Measurements from ENCODE around the gene ZNF366.

The ZNF366 gene

DNA sequence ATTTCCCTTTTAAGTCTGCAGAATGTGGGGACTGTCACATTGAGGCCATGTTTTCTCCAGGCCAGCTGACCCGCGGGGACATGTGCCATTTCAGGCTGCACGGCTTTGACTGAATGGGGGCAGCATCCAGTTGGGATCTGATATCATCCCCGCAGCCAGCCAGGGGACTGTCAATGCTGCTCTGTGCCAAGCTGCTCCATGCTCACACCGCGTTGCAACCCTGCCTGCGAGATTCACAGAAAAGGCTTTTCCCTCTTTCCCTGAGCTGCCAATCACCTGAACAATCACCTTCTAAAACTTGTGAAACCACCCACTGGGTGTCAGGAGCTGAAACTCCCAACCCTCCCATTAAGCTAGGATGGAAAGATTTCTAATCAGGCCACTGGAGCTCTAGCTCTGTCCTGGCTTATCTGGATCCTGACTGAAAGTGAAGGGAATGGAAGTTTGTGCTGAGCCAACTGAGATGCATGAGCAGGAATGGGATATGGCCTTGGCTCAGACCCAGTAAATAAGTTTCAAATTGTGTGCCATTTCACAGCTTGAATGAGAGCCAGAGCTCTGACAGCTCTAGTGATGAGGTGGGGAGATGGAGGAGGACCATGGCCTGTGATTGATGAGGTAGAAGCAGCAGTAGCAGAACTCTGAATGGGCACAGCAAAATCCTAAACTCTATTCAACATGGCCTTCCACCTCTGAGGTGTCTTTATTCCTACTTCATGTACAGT, 34.5 kb upstream of the ZNF366 start:
- DNase-seq (ENCODE audit: insufficient read length, low spot score) (no peak), FAIRE-seq (no peak)
- TF ChIP-seq PAX5 (IDR thresholded peaks at IDR 0.05; ENCODE audit: insufficient read depth, low read length, severe bottlenecking): no peak
- TF ChIP-seq POLR2A (IDR thresholded peaks at IDR 0.05; ENCODE audit: low read depth, low read length): no peak
- TF ChIP-seq TAF1 (IDR thresholded peaks at IDR 0.05; ENCODE audit: low read depth, low read length): no peak
- TF ChIP-seq POU2F2 (IDR thresholded peaks at IDR 0.05; ENCODE audit: low read depth, low read length): no peak
- TF ChIP-seq POLR2AphosphoS5 (IDR thresholded peaks at IDR 0.05; ENCODE audit: low read depth, low read length): no peak
- no peak for TF ChIP-seq SPI1 (IDR thresholded peaks at IDR 0.05; ENCODE audit: low read depth, low read length)

DNA sequence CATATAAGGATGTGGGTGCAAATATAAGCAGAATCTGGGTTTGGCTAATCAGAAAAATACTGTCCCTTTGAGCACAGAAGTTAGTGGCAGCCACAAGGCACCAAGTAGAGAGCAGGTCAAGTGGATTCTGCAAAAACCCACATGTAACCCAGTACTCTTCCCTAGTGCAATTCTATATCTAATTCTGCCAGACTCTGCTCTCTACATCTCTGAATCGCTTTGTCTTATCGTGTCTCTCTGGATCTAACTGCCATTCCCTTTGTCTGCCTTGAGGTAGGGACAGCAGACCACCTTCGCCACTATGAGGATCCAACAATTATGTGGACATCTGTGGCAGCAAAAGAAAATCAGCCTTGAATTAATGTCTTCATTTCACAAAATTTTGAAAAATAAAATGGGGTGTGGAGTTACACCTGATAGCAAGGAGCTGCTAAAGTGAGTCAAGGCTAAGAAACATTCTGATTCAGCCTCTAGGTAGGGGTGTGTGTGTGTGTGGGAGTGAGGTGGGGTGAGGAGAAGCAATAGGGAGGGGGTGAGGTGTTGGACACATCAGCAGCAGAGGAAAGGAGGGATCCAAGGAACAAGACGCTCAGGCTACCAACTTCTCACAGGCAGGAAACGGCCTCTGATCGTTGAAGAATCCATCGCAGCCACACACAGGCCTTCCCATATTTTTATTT, 33.7 kb upstream of the ZNF366 start:
- TF ChIP-seq POLR2A (IDR thresholded peaks at IDR 0.05; ENCODE audit: low read depth, low read length): no peak
- no peak for TF ChIP-seq PAX5 (IDR thresholded peaks at IDR 0.05; ENCODE audit: insufficient read depth, low read length, severe bottlenecking)
- no peak for TF ChIP-seq TAF1 (IDR thresholded peaks at IDR 0.05; ENCODE audit: low read depth, low read length)
- TF ChIP-seq POU2F2 (IDR thresholded peaks at IDR 0.05; ENCODE audit: low read depth, low read length): no peak
- no peak for TF ChIP-seq SPI1 (IDR thresholded peaks at IDR 0.05; ENCODE audit: low read depth, low read length)
- no peak for TF ChIP-seq POLR2AphosphoS5 (IDR thresholded peaks at IDR 0.05; ENCODE audit: low read depth, low read length)
- FAIRE-seq (no peak), DNase-seq (ENCODE audit: insufficient read length, low spot score) (no peak)

DNA sequence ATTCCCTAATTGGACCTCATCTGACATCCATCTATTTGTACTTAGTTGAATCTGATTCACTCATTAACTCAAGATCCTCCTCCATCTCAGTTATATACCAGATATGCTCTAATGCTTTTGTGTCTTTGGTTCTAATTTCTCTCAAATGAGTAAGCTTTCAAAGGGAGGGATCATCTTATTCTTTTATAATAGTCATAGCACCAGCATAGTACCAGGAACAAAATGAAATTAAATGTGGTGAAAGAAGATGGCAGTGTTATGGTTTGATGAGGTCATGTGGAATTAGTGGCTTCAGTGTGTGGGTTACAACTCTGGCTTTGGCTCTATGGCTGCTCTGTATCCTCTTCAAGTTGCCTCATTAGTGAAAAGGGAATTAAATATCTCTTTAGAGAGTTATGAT, 32.5 kb upstream of the ZNF366 start:
- DNase-seq (ENCODE audit: insufficient read length, low spot score) (no peak), FAIRE-seq (no peak)
- TF ChIP-seq POLR2AphosphoS5 (IDR thresholded peaks at IDR 0.05; ENCODE audit: low read depth, low read length) (no peak), POU2F2 (IDR thresholded peaks at IDR 0.05; ENCODE audit: low read depth, low read length) (no peak), POLR2A (IDR thresholded peaks at IDR 0.05; ENCODE audit: low read depth, low read length) (no peak), TAF1 (IDR thresholded peaks at IDR 0.05; ENCODE audit: low read depth, low read length) (no peak)

DNA sequence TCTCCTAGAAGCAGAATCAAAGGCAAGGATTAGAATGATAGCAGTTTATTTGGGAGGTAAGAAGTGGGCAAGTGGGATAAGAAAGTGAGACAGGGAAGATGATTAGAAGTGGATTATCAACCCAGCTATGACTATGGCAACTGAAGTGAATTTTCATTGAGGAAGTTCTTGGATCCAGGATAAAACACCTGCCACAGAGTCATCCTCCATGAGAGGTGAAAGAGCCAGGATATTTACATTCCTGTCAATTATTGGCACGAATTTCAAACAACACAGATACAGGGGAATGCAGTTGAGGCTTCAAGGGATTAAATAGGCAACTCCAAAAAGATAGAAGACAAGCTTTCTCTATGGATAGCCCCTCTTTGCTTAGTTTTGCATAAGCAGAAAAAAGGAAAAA, 31.8 kb upstream of the ZNF366 start:
- TF ChIP-seq POLR2A (IDR thresholded peaks at IDR 0.05; ENCODE audit: low read depth, low read length) (no peak), PAX5 (IDR thresholded peaks at IDR 0.05; ENCODE audit: insufficient read depth, low read length, severe bottlenecking) (no peak), POU2F2 (IDR thresholded peaks at IDR 0.05; ENCODE audit: low read depth, low read length) (no peak), POLR2AphosphoS5 (IDR thresholded peaks at IDR 0.05; ENCODE audit: low read depth, low read length) (no peak), TAF1 (IDR thresholded peaks at IDR 0.05; ENCODE audit: low read depth, low read length) (no peak), SPI1 (IDR thresholded peaks at IDR 0.05; ENCODE audit: low read depth, low read length) (no peak)
- peak; percentile 20 for FAIRE-seq
- no peak for DNase-seq (ENCODE audit: insufficient read length, low spot score)

DNA sequence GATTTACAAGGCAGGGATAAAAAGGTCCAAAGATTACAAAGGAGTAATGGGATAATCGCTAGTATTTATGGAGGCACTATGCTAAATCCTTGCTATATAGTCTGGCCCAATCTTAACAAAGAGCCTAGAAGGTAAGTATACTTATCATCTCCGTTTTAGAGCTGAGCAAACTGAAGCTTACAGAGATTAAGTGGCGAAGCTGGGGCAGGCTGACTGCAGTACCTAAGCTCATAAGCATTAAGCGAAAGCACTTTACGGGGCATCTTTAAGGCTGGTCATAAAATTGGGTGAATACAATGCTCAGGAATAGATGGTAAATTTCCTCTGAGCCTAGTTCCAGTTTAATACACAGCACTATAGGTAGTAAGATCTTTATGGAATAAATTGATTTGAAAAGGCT, 30.0 kb upstream of the ZNF366 start:
- FAIRE-seq: no peak
- DNase-seq (ENCODE audit: insufficient read length, low spot score): no peak
- TF ChIP-seq TAF1 (IDR thresholded peaks at IDR 0.05; ENCODE audit: low read depth, low read length) (no peak), SPI1 (IDR thresholded peaks at IDR 0.05; ENCODE audit: low read depth, low read length) (no peak), POLR2AphosphoS5 (IDR thresholded peaks at IDR 0.05; ENCODE audit: low read depth, low read length) (no peak), PAX5 (IDR thresholded peaks at IDR 0.05; ENCODE audit: insufficient read depth, low read length, severe bottlenecking) (no peak), POLR2A (IDR thresholded peaks at IDR 0.05; ENCODE audit: low read depth, low read length) (no peak), POU2F2 (IDR thresholded peaks at IDR 0.05; ENCODE audit: low read depth, low read length) (no peak)

DNA sequence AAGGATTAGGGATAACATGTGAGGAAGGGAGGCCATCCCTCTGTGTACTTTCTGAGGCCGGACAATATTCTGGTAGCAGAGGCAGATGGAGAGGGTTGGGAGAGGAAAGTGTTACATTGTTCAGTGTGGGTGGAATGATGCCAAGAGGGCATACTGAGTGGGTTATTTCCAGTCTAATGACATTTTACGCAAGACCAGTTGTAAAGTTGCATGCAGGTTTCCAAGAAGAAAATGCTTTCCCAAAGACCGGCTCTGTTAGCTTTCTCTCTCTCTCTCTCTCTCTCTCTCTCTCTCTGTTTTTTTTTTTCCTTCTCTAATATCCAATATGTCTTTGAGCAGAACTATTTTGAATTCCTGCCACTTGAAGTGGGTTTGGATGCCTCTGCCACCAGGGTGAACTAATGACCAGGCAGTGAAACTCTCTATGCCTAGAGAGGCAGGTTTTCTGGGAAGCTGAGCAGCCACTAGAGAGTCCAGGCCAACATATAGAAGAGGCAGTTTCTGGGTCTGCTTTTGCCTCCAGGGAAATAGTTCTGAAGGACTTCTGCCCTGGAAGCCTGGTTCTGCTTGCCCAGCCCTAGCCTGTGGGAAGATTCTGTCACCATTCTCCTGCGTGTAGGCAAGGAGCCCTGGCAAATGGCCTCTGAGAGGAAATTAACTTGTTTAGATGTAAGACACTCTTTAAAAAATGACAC, 24.4 kb upstream of the ZNF366 start:
- TF ChIP-seq PAX5 (IDR thresholded peaks at IDR 0.05; ENCODE audit: insufficient read depth, low read length, severe bottlenecking) (no peak), POLR2A (IDR thresholded peaks at IDR 0.05; ENCODE audit: low read depth, low read length) (no peak), SPI1 (IDR thresholded peaks at IDR 0.05; ENCODE audit: low read depth, low read length) (no peak), POLR2AphosphoS5 (IDR thresholded peaks at IDR 0.05; ENCODE audit: low read depth, low read length) (no peak), TAF1 (IDR thresholded peaks at IDR 0.05; ENCODE audit: low read depth, low read length) (no peak), POU2F2 (IDR thresholded peaks at IDR 0.05; ENCODE audit: low read depth, low read length) (no peak)
- no peak for DNase-seq (ENCODE audit: insufficient read length, low spot score)
- FAIRE-seq: no peak

DNA sequence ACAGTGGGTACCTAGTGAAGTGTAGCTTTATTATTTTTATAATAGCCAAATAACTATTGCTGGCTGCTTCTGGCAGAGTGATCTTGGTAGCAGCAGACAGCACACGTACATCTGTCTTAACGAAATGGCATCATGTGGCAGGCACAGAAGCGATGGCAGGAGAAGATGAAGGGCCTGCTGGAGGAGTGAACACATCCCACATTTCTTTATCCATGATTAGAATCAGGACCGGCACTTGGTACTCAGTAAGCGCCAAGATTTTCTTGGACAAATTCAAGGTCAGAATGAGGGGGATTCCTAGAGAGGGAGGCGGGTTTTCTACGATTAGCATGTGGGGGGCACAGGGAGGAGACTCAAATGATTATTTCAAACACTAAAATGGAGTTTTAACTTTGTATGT, 23.0 kb upstream of the ZNF366 start:
- no peak for TF ChIP-seq POLR2AphosphoS5 (IDR thresholded peaks at IDR 0.05; ENCODE audit: low read depth, low read length)
- no peak for TF ChIP-seq POU2F2 (IDR thresholded peaks at IDR 0.05; ENCODE audit: low read depth, low read length)
- TF ChIP-seq TAF1 (IDR thresholded peaks at IDR 0.05; ENCODE audit: low read depth, low read length): no peak
- no peak for TF ChIP-seq PAX5 (IDR thresholded peaks at IDR 0.05; ENCODE audit: insufficient read depth, low read length, severe bottlenecking)
- TF ChIP-seq SPI1 (IDR thresholded peaks at IDR 0.05; ENCODE audit: low read depth, low read length): no peak
- no peak for TF ChIP-seq POLR2A (IDR thresholded peaks at IDR 0.05; ENCODE audit: low read depth, low read length)
- no peak for FAIRE-seq

DNA sequence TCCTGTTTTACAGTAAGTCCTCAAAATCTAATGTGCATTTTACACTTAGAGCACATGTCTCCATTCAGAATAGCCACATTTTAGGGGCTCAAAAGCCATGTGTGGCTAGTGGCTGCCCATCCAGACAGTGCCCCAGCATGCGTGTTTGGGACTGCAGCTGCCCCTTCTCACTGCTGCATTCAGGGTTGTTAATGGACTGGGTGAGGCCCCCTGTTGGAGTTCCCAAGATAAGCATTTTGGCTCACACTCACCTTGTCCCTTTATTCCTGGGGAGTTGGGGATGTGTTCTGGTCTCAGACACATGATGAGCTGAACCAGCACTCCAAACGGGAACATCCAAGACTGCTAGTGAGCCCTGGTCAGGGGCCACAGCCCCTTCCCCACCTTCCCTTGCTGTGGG, 22.2 kb upstream of the ZNF366 start:
- TF ChIP-seq TAF1 (IDR thresholded peaks at IDR 0.05; ENCODE audit: low read depth, low read length) (no peak), PAX5 (IDR thresholded peaks at IDR 0.05; ENCODE audit: insufficient read depth, low read length, severe bottlenecking) (no peak), POU2F2 (IDR thresholded peaks at IDR 0.05; ENCODE audit: low read depth, low read length) (no peak), POLR2AphosphoS5 (IDR thresholded peaks at IDR 0.05; ENCODE audit: low read depth, low read length) (no peak), SPI1 (IDR thresholded peaks at IDR 0.05; ENCODE audit: low read depth, low read length) (no peak), POLR2A (IDR thresholded peaks at IDR 0.05; ENCODE audit: low read depth, low read length) (no peak)
- DNase-seq (ENCODE audit: insufficient read length, low spot score): no peak
- FAIRE-seq: no peak

More for the DNA sequence above, 23.0 kb upstream of the ZNF366 start:
- no peak for DNase-seq (ENCODE audit: insufficient read length, low spot score)

DNA sequence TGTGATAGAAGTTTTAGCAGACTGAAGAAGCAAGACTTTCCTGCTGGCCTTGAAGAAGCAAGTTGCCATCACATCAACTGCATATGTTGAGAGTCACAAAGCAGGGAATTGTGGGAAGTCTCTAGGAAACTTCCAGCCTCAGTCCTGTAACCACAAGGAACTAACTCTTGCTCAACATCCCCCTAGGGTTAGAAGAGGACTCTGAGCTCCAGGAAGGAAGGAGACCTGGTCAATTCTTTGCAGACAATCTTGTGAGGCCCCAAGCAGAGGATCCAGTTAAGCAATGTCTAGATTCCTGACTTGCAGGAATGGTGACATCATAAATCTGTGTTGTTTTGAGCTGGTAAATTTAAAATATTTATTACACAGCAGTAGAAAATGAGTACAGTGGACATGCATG, 18.6 kb upstream of the ZNF366 start:
- FAIRE-seq: no peak
- DNase-seq (ENCODE audit: insufficient read length, low spot score): no peak
- TF ChIP-seq TAF1 (IDR thresholded peaks at IDR 0.05; ENCODE audit: low read depth, low read length) (no peak), POLR2A (IDR thresholded peaks at IDR 0.05; ENCODE audit: low read depth, low read length) (no peak), SPI1 (IDR thresholded peaks at IDR 0.05; ENCODE audit: low read depth, low read length) (no peak), PAX5 (IDR thresholded peaks at IDR 0.05; ENCODE audit: insufficient read depth, low read length, severe bottlenecking) (no peak), POU2F2 (IDR thresholded peaks at IDR 0.05; ENCODE audit: low read depth, low read length) (no peak), POLR2AphosphoS5 (IDR thresholded peaks at IDR 0.05; ENCODE audit: low read depth, low read length) (no peak)
